CD14-positive monocyte (primary cell): ENCODE results near the gene DBNDD1. TPM values are rescaled to one million over a fixed set of nuclear protein-coding genes. Genes with fewer than 3 reads are reported as not detected.

Experiments
- DNase-seq, 3 donors: peaks; one replicate each; pipeline ENCODE4 v3.0.0-alpha.2; 2011 to 2022
- H2AFZ ChIP-seq: 2 replicates; pipeline ENCODE4 v1.6.0; 2012; ENCODE audit warnings: mild to moderate bottlenecking, low read depth, low read length, inconsistent platforms; ENCODE audit not compliant: insufficient read depth, poor library complexity, severe bottlenecking
- H3K27ac ChIP-seq, 2 donors: 1 replicate in 1 of 2; 2 replicates in 1 of 2; pipeline ENCODE4 v1.5.1; 2012 to 2013; ENCODE audit warnings: low read length in 2 of 2, control low read depth in 1 of 2, inconsistent platforms in 1 of 2, low read depth in 1 of 2, mild to moderate bottlenecking in 1 of 2
- H3K27me3 ChIP-seq, 2 donors: one replicate each; pipeline versions ENCODE4 v1.6.0 to v1.6.1; 2011 to 2013; ENCODE audit warnings: low read length in 2 of 2; ENCODE audit not compliant: control insufficient read depth in 2 of 2, insufficient read depth in 2 of 2
- H3K36me3 ChIP-seq, 2 donors: replicated peaks in 1 of 2; 1 replicate in 1 of 2; 2 replicates in 1 of 2; pipeline versions ENCODE4 v1.5.1 to v1.6.1; 2012 to 2013; ENCODE audit warnings: low read length in 2 of 2, control low read depth in 1 of 2, inconsistent platforms in 1 of 2, mild to moderate bottlenecking in 1 of 2; ENCODE audit not compliant: insufficient read depth in 2 of 2, control insufficient read depth in 1 of 2
- H3K4me1 ChIP-seq, 2 donors: 1 replicate in 1 of 2; 2 replicates in 1 of 2; pipeline versions ENCODE4 v1.5.1 to v1.6.1; 2012 to 2013; ENCODE audit warnings: low read length in 2 of 2, control low read depth in 1 of 2, inconsistent platforms in 1 of 2, mild to moderate bottlenecking in 1 of 2, moderate library complexity in 1 of 2; ENCODE audit not compliant: insufficient read depth in 2 of 2, control insufficient read depth in 1 of 2
- H3K4me2 ChIP-seq: replicated peaks from 2 replicates; pipeline ENCODE3; 2012; ENCODE audit warnings: low read length, moderate library complexity, mild to moderate bottlenecking; ENCODE audit not compliant: poor library complexity, severe bottlenecking; ENCODE audit errors: extremely low read depth
- H3K4me3 ChIP-seq, 3 experiments: fragments of 200-600 bp in 1 of 3; sonication (generic) in 1 of 3; replicated peaks in 1 of 3; 1 replicate in 2 of 3; 2 replicates in 1 of 3; pipeline ENCODE4 v1.5.1; 2011 to 2013; ENCODE audit warnings: low read length in 3 of 3, mild to moderate bottlenecking in 3 of 3, control low read depth in 2 of 3, low read depth in 2 of 3, inconsistent platforms in 1 of 3, moderate library complexity in 1 of 3
- H3K79me2 ChIP-seq: 2 replicates; pipeline ENCODE4 v1.6.0; 2012; ENCODE audit warnings: mild to moderate bottlenecking, control low read depth, inconsistent platforms, low read length, moderate library complexity; ENCODE audit not compliant: insufficient read depth
- H3K9ac ChIP-seq: 2 replicates; pipeline ENCODE4 v1.6.0; 2017; ENCODE audit warnings: low read length, mild to moderate bottlenecking; ENCODE audit not compliant: insufficient read depth, poor library complexity, severe bottlenecking
- H3K9me3 ChIP-seq, 2 donors: replicated peaks in 1 of 2; 1 replicate in 1 of 2; 2 replicates in 1 of 2; pipeline versions ENCODE4 v1.5.1 to v1.6.1; 2012 to 2013; ENCODE audit warnings: low read length in 2 of 2, control low read depth in 1 of 2; ENCODE audit not compliant: control insufficient read depth in 1 of 2, insufficient read depth in 1 of 2
- H4K20me1 ChIP-seq: 2 replicates; pipeline ENCODE4 v1.6.0; 2012; ENCODE audit warnings: mild to moderate bottlenecking, low read length, control low read depth, moderate library complexity; ENCODE audit not compliant: insufficient read depth
- H3K27ac Mint-ChIP-seq, 7 donors: one replicate each; pipeline ENCODE4 v1.8.0; 2020; ENCODE audit warnings: mild to moderate bottlenecking in 7 of 7, mixed read lengths in 7 of 7, moderate library complexity in 6 of 7, inconsistent platforms in 2 of 7
- H3K27me3 Mint-ChIP-seq, 3 donors: one replicate each; pipeline ENCODE4 v1.8.0; 2021 to 2022; ENCODE audit warnings: low read depth in 3 of 3, mild to moderate bottlenecking in 3 of 3, mixed read lengths in 3 of 3, moderate library complexity in 3 of 3, inconsistent platforms in 1 of 3
- H3K36me3 Mint-ChIP-seq, 2 donors: one replicate each; pipeline ENCODE4 v1.8.0; 2020; ENCODE audit warnings: mixed read lengths in 2 of 2, inconsistent platforms in 1 of 2, mild to moderate bottlenecking in 1 of 2
- H3K4me1 Mint-ChIP-seq: one replicate; pipeline ENCODE4 v1.8.0; 2020; ENCODE audit warnings: mild to moderate bottlenecking, mixed read lengths
- H3K4me3 Mint-ChIP-seq, 2 donors: one replicate each; pipeline ENCODE4 v1.8.0; 2020; ENCODE audit warnings: mild to moderate bottlenecking in 2 of 2, mixed read lengths in 2 of 2, moderate library complexity in 1 of 2
- H3K9me3 Mint-ChIP-seq, 7 donors: one replicate each; pipeline ENCODE4 v1.8.0; 2020 to 2022; ENCODE audit warnings: mixed read lengths in 7 of 7, mild to moderate bottlenecking in 6 of 7, moderate library complexity in 6 of 7, inconsistent platforms in 2 of 7
- CTCF ChIP-seq: fragments of 200-600 bp; IDR thresholded peaks from one replicate; pipeline ENCODE4 v1.8.0; 2022; ENCODE audit warnings: antibody characterized with exemption, mild to moderate bottlenecking
- WGBS: methylation state at CpG from one replicate; pipeline ENCODE4 v1.1.5; 2013; ENCODE audit warnings: missing lambda C conversion rate; ENCODE audit not compliant: insufficient coverage; 5-methylcytosine and 5-hydroxymethylcytosine counted together
- intact Hi-C, 2 donors: fragments of 100-400 bp; cut with micrococcal nuclease; formaldehyde crosslinking; loops; one replicate each; pipeline versions ENCODE4 v1.15.0 to v1.15.1; 2023
- polyA plus RNA-seq, 3 donors: library from polyadenylated mRNA; depleted of rRNA in 1 of 3; unstranded in 2 of 3; stranded (reverse) in 1 of 3; fragments of 300-500 nt in 2 of 3; fragments of >200 nt in 1 of 3; fragmentation: Illumina TruSeq in 2 of 3; gene quantifications; 1 replicate in 2 of 3; 2 replicates in 1 of 3; pipeline ENCODE4 v1.2.3, GENCODE V29; 2012 to 2021

The DBNDD1 gene
- polyA plus RNA-seq, 3 donors, result 0.07 TPM; not detected in 2

GRCh38 chr16:89985219-89985618 is 34.0 kb downstream of the DBNDD1 start:
- intact Hi-C loops, result no loop called here
- peak overlapping the region in 1 of 7 donors; percentile 57 for H3K27ac Mint-ChIP-seq
- no peak overlapping the region for H3K27ac ChIP-seq
- peaks cover 78 to 87% of the 10 kb centered on the region in 2 donors for H3K36me3 ChIP-seq
- peaks cover 0 to 3% (median 0%) of the 10 kb centered on the region in 7 donors for H3K9me3 Mint-ChIP-seq
- no peak overlapping the region for H2AFZ ChIP-seq
- DNase-seq, result no peak
- no peaks in the 10 kb centered on the region for H3K79me2 ChIP-seq
- no peaks in the 10 kb centered on the region for H3K9me3 ChIP-seq
- H3K4me2 ChIP-seq, result no peak overlapping the region
- no peaks in the 10 kb centered on the region for H3K4me1 Mint-ChIP-seq
- TF ChIP-seq CTCF, result no peak
- 98% methylated on average over 8 of the region's 10 CpGs for WGBS
- no peak overlapping the region for H3K4me3 ChIP-seq
- H3K27me3 ChIP-seq, result no peaks in the 10 kb centered on the region
- peaks cover 74 to 90% of the 10 kb centered on the region in 2 donors for H3K36me3 Mint-ChIP-seq
- no peaks in the 10 kb centered on the region for H3K27me3 Mint-ChIP-seq
- no peak overlapping the region for H3K9ac ChIP-seq
- H3K4me3 Mint-ChIP-seq, result no peak overlapping the region
- no peaks in the 10 kb centered on the region for H4K20me1 ChIP-seq
- H3K4me1 ChIP-seq, result no peaks in the 10 kb centered on the region

- Histone ChIP-seq H4K20me1 (no peaks in the 10 kb centered on the region), H3K36me3 (peaks cover 81 to 91% of the 10 kb centered on the region in 2 donors), H3K79me2 (no peaks in the 10 kb centered on the region), H3K9me3 (no peaks in the 10 kb centered on the region), H3K4me1 (no peaks in the 10 kb centered on the region), H3K4me2 (no peak overlapping the region), H3K27me3 (no peaks in the 10 kb centered on the region), H3K27ac (no peak overlapping the region), H2AFZ (no peak overlapping the region), H3K9ac (no peak overlapping the region), H3K4me3 (no peak overlapping the region)
- 100% methylated on average over 4 of the region's 7 CpGs for WGBS
- H3K4me1 Mint-ChIP-seq, result no peaks in the 10 kb centered on the region
- peak overlapping the region in 1 of 7 donors; percentile 33 for H3K27ac Mint-ChIP-seq
- H3K27me3 Mint-ChIP-seq, result peaks cover 0 to under 1% (median 0%) of the 10 kb centered on the region in 3 donors
- H3K9me3 Mint-ChIP-seq, result peaks cover 0 to 3% (median 0%) of the 10 kb centered on the region in 7 donors
- intact Hi-C loops, result no loop called here
- peaks cover 80 to 94% of the 10 kb centered on the region in 2 donors for H3K36me3 Mint-ChIP-seq
- no peak overlapping the region for H3K4me3 Mint-ChIP-seq
- DNase-seq, result no peak
- TF ChIP-seq CTCF, result no peak
Observed at GRCh38 chr16:89984216-89984615, 35.0 kb downstream of the DBNDD1 start.
